GM21367 (cell line): ENCODE data around the gene RPS27A.
"Not testable (repeated sequence)": the region's sequence is repeated elsewhere in the genome, so short reads cannot be mapped to it uniquely, and the experiment has no call there.

ENCODE experiments used
- ATAC-seq: cut with Tn5 transposase; IDR thresholded peaks from one replicate; pipeline ENCODE4 v1.9.1; 2021; ENCODE audit not compliant: unreplicated experiment

Gene RPS27A

DNA sequence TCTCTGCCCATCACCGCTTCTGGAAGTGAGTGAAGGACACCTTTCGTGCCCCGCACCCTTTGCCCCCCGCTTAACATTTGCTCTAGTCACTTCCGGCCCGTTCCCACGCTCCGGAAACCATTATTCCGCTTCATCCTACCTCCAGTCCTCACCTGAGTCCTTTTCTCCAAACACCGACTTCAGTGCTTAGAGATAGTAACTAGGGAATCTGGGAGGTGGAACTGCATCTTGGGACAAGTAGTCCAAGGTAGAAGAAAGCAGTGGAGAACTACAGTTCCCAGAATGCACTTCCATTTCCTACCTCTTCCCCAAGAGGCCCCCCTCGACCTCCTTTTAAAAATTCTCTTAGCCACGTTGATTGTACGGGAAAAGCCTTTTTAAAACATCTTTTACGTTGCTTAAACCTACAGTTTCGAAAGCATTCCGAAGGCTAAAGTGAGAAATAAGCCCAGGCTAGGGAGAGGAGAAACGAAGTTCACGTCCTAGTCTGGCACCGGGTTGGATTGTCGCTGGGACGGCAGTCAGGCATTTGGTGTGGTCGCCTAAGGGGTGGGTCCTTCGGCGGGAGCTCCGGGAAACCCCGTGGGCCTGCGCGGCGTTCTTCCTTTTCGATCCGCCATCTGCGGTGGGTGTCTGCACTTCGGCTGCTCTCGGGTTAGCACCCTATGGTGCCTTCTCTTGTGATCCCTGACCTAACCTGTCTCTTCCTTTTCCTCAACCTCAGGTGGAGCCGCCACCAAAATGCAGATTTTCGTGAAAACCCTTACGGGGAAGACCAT, at the start of gene RPS27A, which contains the start of gene CLHC1:
RPS27A (plus strand) TSS at position 605 of the 779 bp plus-strand sequence; CDS start at position 742, 137 bp downstream.
CLHC1 (minus strand) TSS at position 210 of the 779 bp plus-strand sequence. CDS start 9,882 bp downstream, outside the sequence.
- peak; percentile 93 for ATAC-seq

DNA sequence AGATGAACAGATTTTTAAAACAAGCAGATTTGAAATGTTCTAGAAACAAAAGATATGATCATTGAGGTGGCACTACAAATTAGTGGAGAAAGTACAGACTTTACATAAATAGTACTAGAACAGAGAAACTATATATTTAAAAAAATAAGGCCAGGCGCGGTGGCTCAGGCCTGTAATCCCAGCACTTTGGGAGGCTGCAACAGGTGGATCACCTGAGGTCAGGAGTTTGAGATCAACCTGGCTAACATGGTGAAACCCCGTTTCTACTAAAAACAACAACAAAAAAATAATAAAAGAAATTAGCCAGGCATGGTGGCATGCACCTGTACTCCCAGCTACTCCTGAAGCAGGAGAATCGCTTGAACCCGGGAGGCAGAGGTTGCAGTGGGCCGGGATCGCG, 45.7 kb upstream of the RPS27A start:
- ATAC-seq, result not testable (repeated sequence)

DNA sequence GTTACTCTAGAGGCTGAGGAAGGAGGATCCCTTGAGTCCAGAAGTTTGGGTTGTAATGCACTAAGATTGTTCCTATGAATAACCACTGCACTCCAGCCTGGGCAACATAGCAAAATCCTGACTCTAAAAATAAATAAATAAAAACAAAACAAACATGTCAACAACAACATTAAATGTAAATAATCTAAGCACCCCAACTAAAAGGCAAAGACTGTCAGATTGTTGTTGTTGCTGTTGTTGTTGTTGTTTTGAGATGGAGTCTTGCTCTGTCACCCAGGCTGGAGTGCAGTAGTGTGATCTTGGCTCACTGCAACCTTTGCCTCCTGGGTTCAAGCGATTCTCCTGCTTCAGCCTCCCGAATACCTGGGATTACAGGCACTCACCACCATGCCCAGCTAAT, 40.6 kb upstream of the RPS27A start:
- ATAC-seq, result not testable (repeated sequence)

DNA sequence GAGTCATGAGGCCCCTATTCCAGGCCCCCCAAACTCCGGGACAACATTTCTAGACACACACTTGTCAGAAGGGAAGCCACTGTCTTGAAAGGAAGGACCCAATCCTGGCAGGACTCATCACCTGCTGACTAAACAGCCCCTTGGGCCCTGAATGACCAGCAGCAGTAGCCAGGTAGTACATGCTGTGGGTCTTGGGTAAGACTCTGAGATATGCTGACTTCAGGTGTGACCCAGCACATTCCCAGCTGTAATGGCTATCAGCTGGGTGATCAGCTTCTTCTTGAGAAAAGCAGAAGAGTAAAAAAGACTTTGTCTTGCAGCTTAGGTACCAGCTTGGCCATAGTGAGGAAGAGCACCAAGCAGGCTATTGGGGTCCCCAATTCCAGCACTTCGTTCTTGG, 36.0 kb upstream of the RPS27A start:
- ATAC-seq, result no peak

DNA sequence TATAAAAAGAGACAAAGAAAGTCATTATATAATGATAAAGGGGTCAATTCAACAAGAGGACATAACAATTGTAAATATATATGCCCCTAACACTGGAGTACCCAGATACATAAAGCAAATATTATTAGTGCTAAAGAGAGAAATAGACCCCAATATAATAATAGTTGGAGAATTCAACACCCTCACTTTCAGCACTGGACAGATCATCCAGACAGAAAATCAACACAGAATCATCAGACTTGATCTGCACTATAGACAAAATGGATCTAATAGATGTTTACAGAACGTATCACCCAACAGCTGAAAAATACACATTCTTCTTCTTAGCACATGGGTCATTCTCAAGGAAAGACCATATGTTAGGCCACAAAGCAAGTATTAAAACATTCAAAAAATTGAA, 32.1 kb upstream of the RPS27A start:
- no peak for ATAC-seq

DNA sequence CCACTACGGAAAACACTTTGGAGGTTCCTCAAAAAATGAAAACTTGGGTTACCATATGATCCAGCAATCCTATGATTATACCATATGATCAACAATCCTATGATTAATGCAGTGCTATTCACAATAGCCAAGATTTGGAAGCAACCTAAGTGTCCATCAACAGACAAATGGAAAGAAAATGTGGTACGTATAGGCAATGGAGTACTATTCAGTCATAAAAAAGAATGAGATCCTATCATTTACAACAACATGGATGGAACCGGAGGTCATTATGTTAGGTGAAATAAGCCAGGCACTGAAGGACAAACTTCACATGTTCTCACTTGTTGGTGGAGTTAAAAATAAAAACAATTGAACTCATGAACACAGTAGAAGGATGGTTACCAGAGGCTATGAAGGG, 28.0 kb upstream of the RPS27A start:
- no peak for ATAC-seq

DNA sequence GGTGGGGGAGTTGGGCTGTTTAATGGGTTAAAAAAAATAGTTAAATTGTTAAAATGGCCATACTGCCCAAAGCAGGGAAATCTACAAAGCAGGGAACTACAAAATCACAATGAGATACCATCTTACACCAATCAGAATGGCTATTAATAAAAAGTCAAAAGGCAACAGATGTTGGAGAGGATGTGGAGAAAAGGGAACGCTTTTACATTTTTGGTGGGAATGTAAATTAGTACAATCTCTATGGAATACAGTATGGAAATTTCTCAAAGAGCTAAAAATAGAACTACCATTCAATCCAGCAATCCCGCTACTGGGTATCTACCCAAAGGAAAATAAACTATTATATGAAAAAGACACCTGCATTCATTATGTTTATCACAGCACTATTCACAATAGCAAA, 27.5 kb upstream of the RPS27A start:
- ATAC-seq, result no peak

DNA sequence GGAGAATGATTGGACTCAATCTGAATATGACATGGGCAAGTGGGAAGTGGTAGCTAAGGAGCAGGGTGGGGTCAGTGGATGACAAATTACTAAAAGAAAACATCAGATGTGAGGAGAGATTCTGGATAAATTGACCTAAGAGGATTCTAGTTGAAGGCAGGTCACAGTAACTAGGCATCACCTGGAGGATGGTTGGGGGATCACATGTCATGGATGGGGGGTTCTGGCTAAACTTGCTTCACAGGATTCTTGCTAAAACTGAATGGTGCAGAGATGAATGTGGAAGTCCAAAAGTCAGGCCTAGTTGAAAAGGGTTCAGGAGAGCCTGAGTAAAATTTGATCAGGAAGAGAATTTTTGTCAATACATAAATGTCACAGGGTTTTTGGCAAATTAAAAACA, 18.7 kb upstream of the RPS27A start:
- no peak for ATAC-seq

DNA sequence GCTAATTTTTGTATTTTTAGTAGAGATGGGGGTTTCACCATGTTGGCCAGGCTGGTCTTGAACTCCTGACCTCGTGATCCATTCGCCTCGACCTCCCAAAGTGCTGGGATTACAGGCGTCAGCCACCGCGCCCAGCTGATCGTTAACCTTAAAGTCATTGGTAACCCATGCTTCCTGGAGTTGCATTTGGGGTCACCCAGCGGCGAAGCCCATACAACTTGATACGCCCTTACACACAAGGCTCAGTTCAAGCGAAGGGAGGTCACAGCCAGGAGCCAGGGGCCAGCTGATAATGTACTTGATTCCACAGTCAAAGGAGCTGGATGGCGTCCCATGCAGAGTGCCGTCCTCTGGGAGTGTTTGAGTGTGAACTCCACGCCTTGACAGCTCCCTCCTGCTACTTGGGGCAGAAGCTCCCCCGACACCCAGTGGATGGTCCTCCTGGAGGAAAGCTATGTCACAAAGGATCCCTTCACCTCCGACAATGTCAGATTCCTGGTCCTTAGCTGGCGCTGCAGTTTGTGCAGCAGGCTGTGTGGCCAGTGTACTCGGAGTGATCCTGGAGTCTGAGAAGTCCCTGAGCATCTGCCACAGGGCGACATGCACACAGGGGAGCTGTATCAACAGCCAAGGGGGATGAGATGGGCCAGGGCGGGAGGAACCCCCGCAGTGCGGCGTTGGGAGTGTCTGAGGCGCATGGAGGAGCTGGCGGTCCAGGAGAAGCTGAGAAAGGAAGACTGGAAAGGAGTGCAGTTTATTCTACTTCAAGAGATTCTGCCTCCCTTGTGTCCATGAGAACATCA, 8.3 kb upstream of the RPS27A start:
- no peak for ATAC-seq

DNA sequence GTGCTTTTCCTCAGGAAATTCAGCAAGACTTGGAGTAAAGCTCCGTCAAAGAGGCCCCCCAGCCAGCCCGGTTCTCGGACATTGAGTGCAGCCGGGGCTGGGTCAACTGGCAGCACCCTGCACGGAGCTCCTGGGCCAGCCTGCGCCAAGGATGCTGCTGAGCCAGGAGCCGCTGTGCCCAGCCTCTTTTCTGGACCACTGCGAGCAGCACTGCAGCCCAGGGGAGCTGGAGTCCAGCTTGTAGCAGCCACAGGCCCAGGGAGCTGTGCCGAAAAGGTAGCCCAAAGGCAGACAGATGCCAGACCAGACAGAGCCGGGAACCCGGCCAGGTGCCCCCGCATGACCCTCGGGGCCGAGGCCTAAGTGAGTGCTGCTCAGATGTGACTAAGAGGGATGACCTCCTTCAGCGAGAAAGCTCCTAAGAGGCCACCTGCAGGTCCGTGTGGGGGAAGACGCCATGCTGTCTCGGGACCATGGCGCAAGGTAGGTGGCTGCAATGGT, 7.7 kb upstream of the RPS27A start:
- ATAC-seq, result no peak

DNA sequence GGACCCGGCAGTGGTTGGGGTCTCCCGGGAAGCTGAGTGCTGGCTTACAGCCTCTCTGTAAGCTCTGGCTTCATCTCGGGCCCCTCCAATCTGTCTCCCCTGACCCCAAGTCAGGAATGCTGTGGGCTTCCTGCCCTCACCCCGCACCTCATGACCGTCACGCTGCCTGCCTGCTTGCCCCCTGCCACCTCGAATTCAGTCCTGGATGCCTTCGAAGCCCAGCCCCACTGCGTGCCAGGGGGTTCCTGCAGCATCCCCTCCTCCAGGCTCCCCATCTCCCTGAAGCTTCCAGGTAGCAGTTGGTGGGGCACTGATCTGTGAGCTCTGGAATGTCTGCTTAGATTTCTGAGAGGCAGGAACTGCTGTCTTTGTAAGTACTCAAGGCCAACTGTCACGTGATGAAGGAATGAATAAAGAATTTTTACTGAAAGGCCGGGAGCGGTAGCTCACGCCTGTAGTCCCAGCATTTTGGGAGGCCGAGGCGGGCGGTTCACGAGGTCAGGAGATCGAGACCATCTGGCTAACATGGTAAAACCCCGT, 6.9 kb upstream of the RPS27A start:
- no peak for ATAC-seq

DNA sequence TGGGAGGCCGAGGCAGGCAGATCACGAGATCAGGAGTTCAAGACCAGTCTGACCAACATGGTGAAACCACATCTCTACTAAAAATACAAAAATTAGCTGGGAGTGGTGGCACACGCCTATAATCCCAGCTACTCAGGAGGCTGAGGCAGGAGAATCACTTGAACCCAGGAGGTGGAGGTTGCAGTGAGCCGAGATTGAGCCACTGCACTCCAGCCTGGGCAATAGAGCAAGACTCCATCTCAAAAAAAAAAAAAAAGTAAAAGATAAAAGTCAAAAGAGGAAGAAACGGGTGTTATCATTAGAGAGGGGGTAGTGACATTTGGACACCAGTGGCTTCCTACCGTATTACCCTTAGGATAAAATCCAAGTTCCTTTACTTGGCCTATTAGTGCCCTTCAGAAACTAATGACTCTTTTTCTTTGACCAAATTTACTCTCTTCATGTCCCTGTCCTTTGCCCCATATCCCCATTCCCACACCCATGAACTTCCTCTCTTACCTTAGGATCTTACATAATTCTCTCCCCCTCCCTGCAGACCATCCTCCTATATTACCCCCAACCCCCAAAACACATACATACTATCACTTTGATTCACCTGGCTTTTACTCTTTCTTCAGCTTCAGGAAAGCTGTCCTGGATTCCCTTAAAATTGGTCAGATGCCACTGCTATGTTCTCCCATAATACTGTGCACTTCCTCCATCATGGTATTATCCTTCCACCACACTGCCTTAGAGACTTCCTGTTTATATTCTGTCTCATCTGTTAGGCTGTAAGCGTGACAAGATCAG, 4.9 kb upstream of the RPS27A start:
- not testable (repeated sequence) for ATAC-seq

DNA sequence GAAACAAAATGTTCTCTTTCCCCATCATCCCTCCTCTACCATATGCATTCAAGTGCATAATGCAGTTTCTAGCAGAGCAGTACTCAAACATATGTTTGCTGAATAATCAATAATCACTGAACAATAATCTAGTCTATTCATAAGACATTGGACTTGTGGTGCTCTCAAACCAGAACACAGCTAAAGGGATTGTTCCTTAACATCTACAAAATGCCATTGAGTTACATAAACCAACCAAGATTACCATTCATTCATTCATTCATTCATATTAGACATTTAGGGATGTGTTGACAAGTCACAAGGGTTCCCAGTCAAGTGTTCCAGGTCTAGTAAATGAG, 4.3 kb upstream of the RPS27A start:
- ATAC-seq, result no peak

DNA sequence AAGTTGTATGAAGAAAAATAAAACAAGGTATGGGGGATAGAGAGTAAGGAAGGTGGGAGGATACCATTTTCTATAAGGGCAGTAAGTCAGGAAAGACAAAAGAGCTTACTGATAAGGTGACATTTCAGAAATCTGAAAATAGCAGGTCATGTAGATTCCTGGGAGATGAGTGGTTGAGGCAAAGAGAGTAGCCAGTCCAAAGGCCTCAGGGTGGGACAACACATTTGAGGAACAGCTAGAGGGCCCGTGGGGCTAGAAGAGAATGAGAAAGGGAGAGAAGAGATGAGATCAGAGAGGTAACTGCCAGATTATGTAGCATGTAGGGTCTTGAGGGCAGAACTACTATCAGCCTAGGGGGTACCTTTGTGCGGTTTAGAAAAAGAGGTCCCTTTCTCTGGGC, 3.3 kb upstream of the RPS27A start:
- ATAC-seq, result no peak

DNA sequence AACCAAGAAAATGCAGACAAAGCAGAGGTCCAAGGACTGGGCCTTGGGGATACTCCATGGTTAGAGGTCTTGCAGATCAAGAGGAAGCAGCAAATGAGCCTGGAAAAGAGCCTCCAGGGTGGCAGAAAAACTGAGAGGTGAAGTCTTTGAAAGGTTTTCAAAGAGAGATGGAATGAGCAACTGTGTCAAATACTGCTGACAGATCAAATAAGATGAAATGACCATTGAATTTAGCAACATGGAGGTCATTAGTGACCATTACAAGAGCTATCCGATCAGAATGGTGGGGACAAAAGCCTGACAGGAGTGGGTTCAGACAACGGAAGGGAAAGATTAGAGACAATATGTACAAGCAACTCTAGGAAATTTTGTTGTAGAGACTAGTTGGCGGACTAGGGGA, 1.9 kb upstream of the RPS27A start:
- no peak for ATAC-seq

DNA sequence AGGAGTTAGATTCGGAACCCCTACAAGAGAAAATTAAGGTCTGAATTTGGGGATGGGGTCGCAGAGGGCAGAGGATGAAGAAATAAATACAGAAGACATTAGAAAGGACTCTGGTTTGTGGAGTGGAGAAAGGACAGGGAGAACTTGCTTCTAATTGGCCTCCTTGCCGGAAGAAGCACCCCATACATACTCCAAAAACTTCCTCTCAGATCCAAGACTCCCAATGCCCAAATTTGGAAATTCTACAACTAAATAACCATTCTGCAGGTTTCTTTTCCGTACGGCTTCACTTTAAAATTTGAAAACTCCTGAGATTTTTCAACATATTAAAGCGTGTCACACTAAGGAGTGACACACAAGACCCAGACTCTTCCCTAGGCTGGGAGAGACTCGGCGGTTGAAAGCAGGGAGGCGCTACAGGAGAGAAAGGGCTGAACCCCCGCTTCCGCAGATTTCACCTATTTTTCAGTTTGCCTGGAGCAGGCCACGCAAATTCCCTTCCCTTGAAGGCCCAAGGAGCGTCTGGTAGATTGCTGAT, 873 bp upstream of the RPS27A start:
- no peak for ATAC-seq

DNA sequence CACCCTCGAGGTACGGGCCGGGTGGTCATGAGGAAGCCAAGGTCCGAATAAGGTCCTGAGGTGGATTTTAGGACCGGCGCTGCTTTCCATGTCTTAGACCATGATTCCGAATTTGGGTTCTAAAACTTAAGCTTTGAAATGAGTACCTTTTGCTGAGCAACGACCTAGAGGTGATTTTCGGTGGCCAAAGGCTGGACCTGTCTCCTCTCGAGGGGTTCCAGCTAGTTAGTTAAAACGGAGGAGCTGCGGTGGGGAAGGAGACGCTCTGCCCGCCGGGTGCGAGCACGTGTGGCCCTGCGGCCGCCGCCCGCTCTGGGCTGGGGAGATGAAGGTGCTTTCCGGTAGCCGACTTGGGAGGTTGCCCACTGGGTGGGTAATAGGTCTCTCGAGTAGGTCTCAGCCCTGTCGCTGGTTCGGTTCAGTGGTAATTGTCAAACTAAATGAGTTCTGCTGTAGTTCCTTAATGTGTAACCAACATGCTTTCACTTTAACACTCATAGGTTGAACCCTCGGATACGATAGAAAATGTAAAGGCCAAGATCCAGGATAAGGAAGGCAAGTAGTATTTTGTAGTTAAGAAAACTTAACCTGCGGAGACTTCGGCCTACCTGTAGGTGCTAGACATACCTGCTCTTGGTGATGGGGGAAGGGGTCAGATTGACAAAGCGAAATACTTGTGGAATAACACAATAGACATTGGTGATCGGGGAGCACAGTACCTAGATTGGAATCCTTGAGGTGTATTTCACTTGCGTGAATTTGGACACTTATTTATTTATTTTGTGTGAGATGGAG, 572 bp downstream of the RPS27A start:
- ATAC-seq, result no peak

DNA sequence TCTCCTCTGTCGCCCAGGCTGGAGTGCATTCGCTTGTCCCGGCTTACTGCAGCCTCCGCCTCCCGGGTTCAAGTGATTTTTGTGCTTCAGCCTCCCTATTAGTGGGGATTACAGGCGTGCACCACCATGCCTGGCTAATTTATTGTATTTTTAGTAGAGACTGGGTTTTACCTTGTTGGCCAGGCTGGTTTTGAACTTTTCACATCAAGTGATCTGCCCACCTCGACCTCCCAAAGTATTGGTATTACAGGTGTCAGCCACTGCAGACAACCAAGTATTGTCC, 1.1 kb downstream of the RPS27A start:
- ATAC-seq, result no peak

DNA sequence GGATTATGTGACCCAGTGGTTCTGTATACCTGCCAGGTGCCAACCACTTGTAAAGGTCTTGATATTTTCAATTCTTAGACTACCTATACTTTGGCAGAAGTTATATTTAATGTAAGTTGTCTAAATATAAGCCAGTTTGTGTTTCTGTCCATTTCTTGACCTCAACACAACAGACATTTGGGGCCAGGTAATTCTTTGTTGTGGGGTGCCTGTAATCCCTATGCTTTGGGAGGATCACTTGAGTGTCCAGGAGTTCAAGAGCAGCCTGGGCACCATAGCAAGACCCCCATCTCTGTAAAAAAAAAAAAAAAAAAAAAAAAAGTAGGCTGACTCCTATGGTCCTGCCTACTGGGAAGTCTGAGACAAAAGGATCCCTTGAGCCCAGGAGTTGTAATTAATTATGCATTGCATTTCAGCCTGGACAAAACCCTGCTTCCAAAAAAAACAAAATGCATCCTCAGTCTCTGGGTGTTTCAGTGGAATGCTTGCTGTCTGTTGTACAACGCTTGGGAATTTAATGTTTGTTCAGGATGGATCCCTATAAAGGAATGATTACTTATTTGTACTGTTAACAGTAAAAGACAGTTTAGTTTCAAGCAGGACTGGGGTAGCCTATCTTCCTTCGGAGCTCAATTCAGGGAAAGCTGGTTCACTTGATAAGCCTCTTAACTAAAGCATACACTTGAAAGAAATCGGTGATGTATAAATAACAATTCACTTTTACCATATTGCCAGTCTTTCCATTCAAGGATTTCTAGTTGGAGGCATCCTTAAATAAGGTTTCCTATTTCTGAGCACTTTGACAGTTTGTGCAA, 3.4 kb downstream of the RPS27A start:
- no peak for ATAC-seq
